Dermis blood vessel endothelial cell (primary cell): ENCODE measurements around the gene F2R. TPM values are rescaled to one million over a fixed set of nuclear protein-coding genes. Genes with fewer than 3 reads are reported as not detected.

Source experiments
- DNase-seq: peaks from one replicate; pipeline ENCODE4 v3.0.0; 2010
- total RNA-seq: library from RNA; depleted of rRNA; stranded (reverse); fragments of >200 nt; gene quantifications from 2 replicates; pipeline ENCODE4 v1.2.3, GENCODE V29; 2014

Gene F2R
- total RNA-seq, 1 donor from 2014 or later = 99.4 TPM

GRCh38 chr5:76690704-76691466, 25.0 kb upstream of the F2R start:
- DNase-seq = peak; percentile 88

GRCh38 chr5:76691467-76692273, 24.3 kb upstream of the F2R start:
- DNase-seq = peak; percentile 98

GRCh38 chr5:76692274-76692540, 23.7 kb upstream of the F2R start:
- DNase-seq = no peak

GRCh38 chr5:76692651-76693050, 23.3 kb upstream of the F2R start:
- no peak for DNase-seq

GRCh38 chr5:76693141-76693540, 22.8 kb upstream of the F2R start:
- no peak for DNase-seq

GRCh38 chr5:76694317-76694716, 21.6 kb upstream of the F2R start:
- no peak for DNase-seq

- no peak for DNase-seq
Observed at GRCh38 chr5:76695346-76695745, 20.6 kb upstream of the F2R start.

- peak; percentile 76 for DNase-seq
Observed at GRCh38 chr5:76696251-76696650, 19.7 kb upstream of the F2R start.

- no peak for DNase-seq
Observed at GRCh38 chr5:76697670-76698069, 18.3 kb upstream of the F2R start.

- DNase-seq = no peak
Observed at GRCh38 chr5:76700571-76700970, 15.4 kb upstream of the F2R start.

GRCh38 chr5:76701298-76701697, 14.6 kb upstream of the F2R start:
- DNase-seq = no peak

- no peak for DNase-seq
Observed at GRCh38 chr5:76703707-76704106, 12.2 kb upstream of the F2R start.

- DNase-seq = peak; percentile 79
Observed at GRCh38 chr5:76704131-76704663, 11.7 kb upstream of the F2R start.

- DNase-seq = peak; percentile 59
Observed at GRCh38 chr5:76705574-76705973, 10.4 kb upstream of the F2R start.

- DNase-seq = no peak
Observed at GRCh38 chr5:76709762-76710161, 6.2 kb upstream of the F2R start.

GRCh38 chr5:76710991-76711390, 4.9 kb upstream of the F2R start:
- no peak for DNase-seq

GRCh38 chr5:76714751-76715485, 1.0 kb upstream of the F2R start:
- peak; percentile 62 for DNase-seq

- DNase-seq = no peak
Observed at GRCh38 chr5:76715486-76715735, 515 bp upstream of the F2R start.

GRCh38 chr5:76716456-76717157, 681 bp downstream of the F2R start:
- peak; percentile 69 for DNase-seq

GRCh38 chr5:76717222-76718083, 1.5 kb downstream of the F2R start:
- peak; percentile 46 for DNase-seq

- DNase-seq = peak; percentile 95
Observed at GRCh38 chr5:76718381-76718832, 2.5 kb downstream of the F2R start.

GRCh38 chr5:76718880-76719279, 3.0 kb downstream of the F2R start:
- DNase-seq = no peak
